DOHH2 (cell line): ENCODE results near the gene OSTF1.

Source experiments
- CTCF ChIP-seq: fragments of 200-600 bp; sonication (generic); IDR thresholded peaks from one replicate; pipeline ENCODE4 v1.5.1; 2014; ENCODE audit warnings: antibody characterized with exemption, mild to moderate bottlenecking, low read depth, low read length; ENCODE audit not compliant: poor library complexity, severe bottlenecking
- EZH2phosphoT487 ChIP-seq: fragments of 200-600 bp; sonication (generic); IDR thresholded peaks from 2 replicates; pipeline ENCODE4 v1.6.1; 2017; ENCODE audit warnings: borderline replicate concordance, mild to moderate bottlenecking, antibody characterized with exemption, low read length, moderate library complexity, mixed read lengths

GRCh38 chr9:75120686-75121085, 32.4 kb downstream of the OSTF1 start:
- no peak for TF ChIP-seq CTCF
- TF ChIP-seq EZH2phosphoT487: no peak
